IMR-90 (cell line): ENCODE data around the gene CAV3. TPM values are rescaled to one million over a fixed set of nuclear protein-coding genes. Genes with fewer than 3 reads are reported as not detected.

Source experiments
- ATAC-seq: fragments of 200-7000 bp; cut with Tn5 transposase; 2 replicates; pipeline ENCODE4 v1.9.1; 2020; ENCODE audit warnings: low read depth, mild to moderate bottlenecking, moderate library complexity
- BruUV-seq: library from RNA; stranded (reverse); fragments of 400-500 nt; replicated peaks from 2 replicates; lab custom pipeline; 2021; lab: Mats Ljungman, UMichigan
- CTCF ChIA-PET: fragments of 300-600 bp; formaldehyde crosslinking; extraction: SDS; loops from one replicate; lab custom pipeline; 2021; ENCODE audit warnings: antibody characterized with exemption; lab: Yijun Ruan, JAX
- POLR2A ChIA-PET: fragments of 300-600 bp; sonication (Branson Sonifier 250); formaldehyde crosslinking; loops from one replicate; lab custom pipeline; 2022; ENCODE audit warnings: antibody characterized with exemption; ENCODE audit not compliant: unreplicated experiment; lab: Charles Lee
- DNase-seq: peaks from one replicate; pipeline ENCODE4 v3.0.0; 2013
- H2AFZ ChIP-seq: replicated peaks from 2 replicates; pipeline ENCODE3; 2013; ENCODE audit warnings: low read length, mild to moderate bottlenecking; ENCODE audit not compliant: poor library complexity
- H2AK5ac ChIP-seq: 2 replicates; pipeline ENCODE4 v1.6.1; 2013; ENCODE audit warnings: low read depth, low read length, inconsistent platforms
- H2AK9ac ChIP-seq: replicated peaks from 2 replicates; pipeline ENCODE3; 2013; ENCODE audit warnings: mild to moderate bottlenecking, low read depth, low read length, moderate library complexity; ENCODE audit not compliant: poor library complexity
- H2BK120ac ChIP-seq: 2 replicates; pipeline ENCODE4 v1.6.1; 2013; ENCODE audit warnings: low read depth, low read length, inconsistent platforms
- H2BK15ac ChIP-seq: 3 replicates; pipeline ENCODE4 v1.6.1; 2013; ENCODE audit warnings: low read depth, low read length, inconsistent platforms
- H2BK20ac ChIP-seq: 2 replicates; pipeline ENCODE4 v1.6.1; 2013; ENCODE audit warnings: low read depth, mild to moderate bottlenecking, inconsistent platforms, low read length, moderate library complexity
- H2BK5ac ChIP-seq: 2 replicates; pipeline ENCODE4 v1.6.1; 2013; ENCODE audit warnings: mild to moderate bottlenecking, low read depth, low read length, inconsistent platforms; ENCODE audit not compliant: poor library complexity, severe bottlenecking
- H3K14ac ChIP-seq: replicated peaks from 2 replicates; pipeline ENCODE4 v1.6.1; 2013; ENCODE audit warnings: low read depth, low read length, inconsistent platforms
- H3K18ac ChIP-seq: 2 replicates; pipeline ENCODE4 v1.6.1; 2013; ENCODE audit warnings: low read depth, low read length, control low read depth
- H3K23ac ChIP-seq: 2 replicates; pipeline ENCODE4 v1.6.1; 2013; ENCODE audit warnings: low read depth, low read length, inconsistent platforms
- H3K27ac ChIP-seq: 2 replicates; pipeline ENCODE4 v1.5.1; 2013; ENCODE audit warnings: mild to moderate bottlenecking, control low read depth, low read length; ENCODE audit not compliant: insufficient read depth
- H3K27me3 ChIP-seq: 2 replicates; pipeline ENCODE4 v1.6.1; 2013; ENCODE audit warnings: low read length; ENCODE audit not compliant: control insufficient read depth, insufficient read depth
- H3K36me3 ChIP-seq: 2 replicates; pipeline ENCODE4 v1.6.1; 2013; ENCODE audit warnings: low read length, mixed read lengths; ENCODE audit not compliant: control insufficient read depth, insufficient read depth
- H3K4ac ChIP-seq: 2 replicates; pipeline ENCODE4 v1.6.1; 2013; ENCODE audit warnings: low read depth, low read length, inconsistent platforms
- H3K4me1 ChIP-seq: 2 replicates; pipeline ENCODE4 v1.6.1; 2013; ENCODE audit warnings: low read length, mixed read lengths; ENCODE audit not compliant: control insufficient read depth, insufficient read depth
- H3K4me2 ChIP-seq: 2 replicates; pipeline ENCODE4 v1.6.1; 2013; ENCODE audit warnings: low read depth, mild to moderate bottlenecking, control low read depth, low read length, moderate library complexity
- H3K4me3 ChIP-seq: 2 replicates; pipeline ENCODE4 v1.5.1; 2013; ENCODE audit warnings: low read depth, mild to moderate bottlenecking, control low read depth, low read length, moderate library complexity; ENCODE audit not compliant: insufficient read depth
- H3K56ac ChIP-seq: 2 replicates; pipeline ENCODE4 v1.6.1; 2013; ENCODE audit warnings: low read length, inconsistent platforms; ENCODE audit not compliant: insufficient read depth; ENCODE audit errors: extremely low read depth
- H3K79me1 ChIP-seq, 2 experiments: 2 replicates each; pipeline ENCODE4 v1.6.1; 2013; ENCODE audit warnings: low read length in 2 of 2, inconsistent platforms in 1 of 2, low read depth in 1 of 2
- H3K9ac ChIP-seq: 2 replicates; pipeline ENCODE4 v1.6.1; 2013; ENCODE audit warnings: low read depth, low read length, control low read depth
- H3K9me1 ChIP-seq: 2 replicates; pipeline ENCODE4 v1.6.1; 2013; ENCODE audit warnings: low read length, inconsistent platforms; ENCODE audit not compliant: insufficient read depth
- H3K9me3 ChIP-seq: 2 replicates; pipeline ENCODE4 v1.6.1; 2013; ENCODE audit warnings: low read length; ENCODE audit not compliant: control insufficient read depth, insufficient read depth
- H4K20me1 ChIP-seq: 2 replicates; pipeline ENCODE4 v1.6.1; 2013; ENCODE audit warnings: low read length, inconsistent platforms; ENCODE audit not compliant: insufficient read depth
- H4K5ac ChIP-seq: 2 replicates; pipeline ENCODE4 v1.6.1; 2013; ENCODE audit warnings: mild to moderate bottlenecking, low read depth, low read length, control low read depth
- H4K8ac ChIP-seq, 2 experiments: 2 replicates each; pipeline ENCODE4 v1.6.1; 2013; ENCODE audit warnings: low read depth in 2 of 2, low read length in 2 of 2, control low read depth in 1 of 2, inconsistent platforms in 1 of 2
- H4K91ac ChIP-seq: 2 replicates; pipeline ENCODE4 v1.6.1; 2013; ENCODE audit warnings: low read depth, low read length, inconsistent platforms; ENCODE audit not compliant: insufficient read depth
- CEBPB ChIP-seq: IDR thresholded peaks from 2 replicates; pipeline ENCODE4 v1.6.1; 2012; ENCODE audit warnings: low read depth, low read length, improper control_type of control experiment
- CHD1 ChIP-seq: IDR thresholded peaks from 2 replicates; pipeline ENCODE4 v1.6.1; 2012; ENCODE audit warnings: low read depth, low read length, improper control_type of control experiment
- ELK1 ChIP-seq: fragments of 150-350 bp; IDR thresholded peaks from 2 replicates; pipeline ENCODE4 v1.6.1; 2016; ENCODE audit warnings: low read depth, mild to moderate bottlenecking, low read length, moderate library complexity, borderline replicate concordance
- RCOR1 ChIP-seq: IDR thresholded peaks from 2 replicates; pipeline ENCODE4 v1.6.1; 2012; ENCODE audit warnings: mild to moderate bottlenecking, low read length, improper control_type of control experiment; ENCODE audit not compliant: insufficient replicate concordance
- RFX5 ChIP-seq: IDR thresholded peaks from 2 replicates; pipeline ENCODE4 v1.8.0; 2012; ENCODE audit warnings: low read depth, mild to moderate bottlenecking, low read length, moderate library complexity
- WGBS, 2 experiments: methylation state at CpG; one replicate each; pipeline versions ENCODE4 v1.1.5 to v1.1.7; 2013; ENCODE audit warnings: missing lambda C conversion rate in 2 of 2; ENCODE audit not compliant: insufficient read length in 1 of 2; ENCODE audit errors: extremely low coverage in 2 of 2; 5-methylcytosine and 5-hydroxymethylcytosine counted together
- dilution Hi-C: fragments of 300-500 bp; cut with HindIII; formaldehyde crosslinking; loops from one replicate; pipeline ENCODE4 v1.14.3; 2018; ENCODE audit warnings: low sequenced_read_pairs; ENCODE audit not compliant: unreplicated experiment
- in situ Hi-C: fragments of 300-500 bp; cut with MboI; formaldehyde crosslinking; loops from 3 replicates; pipeline ENCODE4 v1.14.3; 2019; ENCODE audit warnings: low sequenced_read_pairs, inconsistent platforms, mixed read lengths
- intact Hi-C: fragments of 100-400 bp; cut with micrococcal nuclease; formaldehyde crosslinking; loops from 2 replicates; pipeline ENCODE4 v1.10.0; 2022
- polyA plus RNA-seq, 3 experiments: library from polyadenylated mRNA; depleted of rRNA; stranded (reverse); fragments of >200 nt; gene quantifications; 2 replicates each; pipeline ENCODE4 v1.2.3, GENCODE V29; 2012; ENCODE audit warnings: low replicate concordance in 1 of 3
- total RNA-seq: library from RNA; depleted of rRNA; stranded (reverse); fragments of >200 nt; gene quantifications from 2 replicates; pipeline ENCODE4 v1.2.3, GENCODE V29; 2012

CAV3 gene
- total and polyA plus RNA-seq, 2 of the 4 experiments (the other 2 are of a cell fraction) = 0.17 to 0.36 TPM

- Histone ChIP-seq H3K79me1 (no peaks in the 10 kb centered on the region), H2BK120ac (peak overlapping the region; percentile 82), H3K4me1 (peaks cover 17% of the 10 kb centered on the region), H3K56ac (no peak overlapping the region), H2BK20ac (peak overlapping the region; percentile 46), H3K18ac (no peak overlapping the region), H3K4me3 (no peak overlapping the region), H3K4ac (peak overlapping the region; percentile 72), H3K9me3 (no peaks in the 10 kb centered on the region), H2AK5ac (peak overlapping the region; percentile 44; the same call in 1 of the 2 replicates), H3K14ac (no peak overlapping the region; the same call in none of the 2 replicates), H2BK5ac (peak overlapping the region; percentile 26), H2AFZ (peak overlapping the region; percentile 75), H4K91ac (peak overlapping the region; percentile 58; the same call in 1 of the 2 replicates), H4K8ac (0 out of 4 replicates have a peak overlapping the region, but pooled peaks of 1 of the 2 experiments have one; percentile 9), H3K36me3 (no peaks in the 10 kb centered on the region), H3K23ac (0 out of 2 replicates have a peak overlapping the region, but pooled peaks have one; percentile 12), H3K27me3 (no peaks in the 10 kb centered on the region), H2BK15ac (peak overlapping the region; percentile 20; the same call in 1 of the 3 replicates), H4K20me1 (no peaks in the 10 kb centered on the region), H3K27ac (0 out of 2 replicates have a peak overlapping the region, but pooled peaks have one; percentile 46), H4K5ac (no peak overlapping the region), H3K4me2 (no peak overlapping the region), H2AK9ac (peak overlapping the region; percentile 37), H3K9me1 (peaks cover 21% of the 10 kb centered on the region), H3K9ac (no peak overlapping the region)
- 0 out of 2 replicates have a peak, but pooled peaks have one; percentile 51 for TF ChIP-seq RFX5
- TF ChIP-seq RCOR1 = no peak
- TF ChIP-seq CHD1 = no peak
- peak; percentile 93 for TF ChIP-seq CEBPB
- no peak for TF ChIP-seq ELK1
- BruUV-seq = no TSS peak
- POLR2A ChIA-PET = no interaction called here
- dilution Hi-C loops = no loop called here
- in situ Hi-C loops = loop anchor here (25.0 kb wide), 1 partner anchor 306 kb away; no protein-coding TSS in a partner anchor
- ATAC-seq = peak; percentile 27
- CTCF ChIA-PET = interaction anchor here (0.8 kb wide), 1 partner anchor 26 kb away, joined by 3 read pairs; the partner anchor contains the start of gene OXTR
- peak; percentile 74 for DNase-seq
- intact Hi-C loops = no loop called here
- WGBS, 2 experiments = no CpG with 5 or more reads among the region's 6 CpGs
Measured at GRCh38 chr3:8743021-8743601, 9.5 kb downstream of the CAV3 start.
